Cardiac muscle cell (in vitro differentiated cells and primary cell): ENCODE results near the gene WRNIP1. TPM values are rescaled to one million over a fixed set of nuclear protein-coding genes. Genes with fewer than 3 reads are reported as not detected.
A peak's percentile ranks its signal among the peaks of the same experiment; 100 is the strongest.

ENCODE experiments used
- DNase-seq, 2 donors: peaks; one replicate each; pipeline versions ENCODE4 v3.0.0 to v3.0.0-alpha.2; 2010 to 2017; ENCODE audit warnings: low read depth in 1 of 2, low spot score in 1 of 2
- H3K27ac ChIP-seq: fragments of 200-600 bp; sonication (generic); 2 replicates; pipeline ENCODE4 v1.5.1; 2016
- H3K27me3 ChIP-seq: fragments of 200-600 bp; sonication (generic); 2 replicates; pipeline ENCODE4 v1.6.0; 2016; ENCODE audit warnings: control low read depth
- H3K36me3 ChIP-seq: fragments of 200-600 bp; sonication (generic); 2 replicates; pipeline ENCODE4 v1.5.1; 2016; ENCODE audit warnings: control low read depth
- H3K4me1 ChIP-seq: fragments of 200-600 bp; sonication (generic); 2 replicates; pipeline ENCODE4 v1.8.1; 2017; ENCODE audit warnings: low read depth, mild to moderate bottlenecking, mixed run types
- H3K4me3 ChIP-seq: fragments of 200-600 bp; sonication (generic); 2 replicates; pipeline ENCODE4 v1.5.1; 2016; ENCODE audit warnings: mild to moderate bottlenecking
- H3K9me3 ChIP-seq: fragments of 200-600 bp; sonication (generic); 2 replicates; pipeline ENCODE4 v1.5.1; 2017; ENCODE audit warnings: low read depth, mild to moderate bottlenecking, control low read depth
- CTCF ChIP-seq: IDR thresholded peaks from 2 replicates; pipeline ENCODE4 v1.5.1; 2012; ENCODE audit warnings: low read depth, mild to moderate bottlenecking, low read length
- polyA plus RNA-seq: library from polyadenylated mRNA; unstranded; fragments of >200 nt; fragmentation: Nextera tagmentation; extraction: Ambion mirVana; gene quantifications from 2 replicates; pipeline ENCODE4 v1.2.1, GENCODE V29; 2016
- total RNA-seq: library from RNA; depleted of rRNA; stranded (reverse); fragments of >200 nt; gene quantifications from 2 replicates; pipeline ENCODE4 v1.2.3, GENCODE V29; 2016

Gene WRNIP1
- total and polyA plus RNA-seq, 2 experiments from 2014 or later = 59.2 to 89.9 TPM

GRCh38 chr6:2767657-2768524, 2.7 kb downstream of the WRNIP1 start:
- H3K4me3 ChIP-seq = peak overlapping the region; percentile 82
- no peak for DNase-seq
- H3K4me1 ChIP-seq = peaks cover 39% of the 10 kb centered on the region
- no peaks in the 10 kb centered on the region for H3K36me3 ChIP-seq
- TF ChIP-seq CTCF = no peak
- no peaks in the 10 kb centered on the region for H3K27me3 ChIP-seq
- no peaks in the 10 kb centered on the region for H3K9me3 ChIP-seq
- no peak overlapping the region for H3K27ac ChIP-seq

GRCh38 chr6:2768696-2769095, 3.5 kb downstream of the WRNIP1 start:
- Histone ChIP-seq H3K27ac (no peak overlapping the region), H3K9me3 (no peaks in the 10 kb centered on the region), H3K36me3 (no peaks in the 10 kb centered on the region), H3K4me1 (peaks cover 39% of the 10 kb centered on the region), H3K27me3 (no peaks in the 10 kb centered on the region), H3K4me3 (no peak overlapping the region)
- no peak for TF ChIP-seq CTCF
- no peak for DNase-seq

- peaks cover 39% of the 10 kb centered on the region for H3K4me1 ChIP-seq
- H3K27me3 ChIP-seq = no peaks in the 10 kb centered on the region
- peak overlapping the region; percentile 7 for H3K27ac ChIP-seq
- no peak overlapping the region for H3K4me3 ChIP-seq
- no peak for TF ChIP-seq CTCF
- DNase-seq = peak in 1 of 2 donors; percentile 80
- no peaks in the 10 kb centered on the region for H3K9me3 ChIP-seq
- H3K36me3 ChIP-seq = no peaks in the 10 kb centered on the region
Observed at GRCh38 chr6:2770171-2770570, 5.0 kb downstream of the WRNIP1 start.

- Histone ChIP-seq H3K4me3 (no peak overlapping the region), H3K27me3 (no peaks in the 10 kb centered on the region), H3K27ac (no peak overlapping the region), H3K4me1 (peaks cover 42% of the 10 kb centered on the region), H3K9me3 (no peaks in the 10 kb centered on the region), H3K36me3 (no peaks in the 10 kb centered on the region)
- no peak for TF ChIP-seq CTCF
- no peak for DNase-seq
Observed at GRCh38 chr6:2771079-2771478, 5.9 kb downstream of the WRNIP1 start.

- TF ChIP-seq CTCF = no peak
- Histone ChIP-seq H3K27ac (no peak overlapping the region), H3K4me3 (no peak overlapping the region), H3K36me3 (no peaks in the 10 kb centered on the region), H3K4me1 (peaks cover 32% of the 10 kb centered on the region), H3K9me3 (no peaks in the 10 kb centered on the region), H3K27me3 (no peaks in the 10 kb centered on the region)
- DNase-seq = no peak
Observed at GRCh38 chr6:2772840-2773239, 7.6 kb downstream of the WRNIP1 start.
